Keratinocyte (primary cell): ENCODE results near the gene ZNF77. TPM values are rescaled to one million over a fixed set of nuclear protein-coding genes. Genes with fewer than 3 reads are reported as not detected.

Experiments used
- DNase-seq: peaks from one replicate; pipeline ENCODE4 v3.0.0-alpha.2; 2011; ENCODE audit warnings: low read depth, missing footprints, low spot score
- FAIRE-seq: peaks from 2 replicates; lab custom pipeline; 2011; peaks lifted over from hg19 to GRCh38; lab: Jason Lieb, UNC
- H2AFZ ChIP-seq: 2 replicates; pipeline ENCODE4 v1.6.0; 2012; ENCODE audit warnings: low read length, control low read depth, inconsistent platforms; ENCODE audit not compliant: control insufficient read depth
- H3K27ac ChIP-seq: 2 replicates; pipeline ENCODE4 v1.5.1; 2011; ENCODE audit warnings: low read length; ENCODE audit not compliant: control insufficient read depth, insufficient read depth
- H3K27me3 ChIP-seq: 3 replicates; pipeline ENCODE4 v1.6.0; 2011; ENCODE audit warnings: low read length; ENCODE audit not compliant: control insufficient read depth, insufficient read depth; ENCODE audit errors: extremely low read depth
- H3K36me3 ChIP-seq, 2 experiments: 2 replicates in 1 of 2; 3 replicates in 1 of 2; pipeline ENCODE4 v1.5.1; 2011; ENCODE audit warnings: low read length in 2 of 2, mild to moderate bottlenecking in 1 of 2; ENCODE audit not compliant: control insufficient read depth in 2 of 2, insufficient read depth in 2 of 2; ENCODE audit errors: extremely low read depth in 1 of 2
- H3K4me1 ChIP-seq: 3 replicates; pipeline ENCODE4 v1.5.1; 2011; ENCODE audit warnings: low read length; ENCODE audit not compliant: control insufficient read depth, insufficient read depth; ENCODE audit errors: extremely low read depth
- H3K4me2 ChIP-seq: 3 replicates; pipeline ENCODE4 v1.6.0; 2011; ENCODE audit warnings: low read depth, low read length; ENCODE audit not compliant: control insufficient read depth, insufficient read depth; ENCODE audit errors: extremely low read depth
- H3K4me3 ChIP-seq, 3 experiments: fragments of 200-600 bp in 1 of 3; sonication (generic) in 1 of 3; 2 replicates in 2 of 3; 3 replicates in 1 of 3; pipeline ENCODE4 v1.5.1; 2011 to 2016; ENCODE audit warnings: low read length in 3 of 3, mild to moderate bottlenecking in 3 of 3, control low read depth in 2 of 3, inconsistent platforms in 1 of 3, low read depth in 1 of 3, mixed read lengths in 1 of 3, mixed run types in 1 of 3, moderate library complexity in 1 of 3; ENCODE audit not compliant: control insufficient read depth in 2 of 3, insufficient read depth in 2 of 3; ENCODE audit errors: extremely low read depth in 1 of 3
- H3K79me2 ChIP-seq: 2 replicates; pipeline ENCODE4 v1.6.0; 2012; ENCODE audit warnings: low read length; ENCODE audit not compliant: control insufficient read depth, insufficient read depth
- H3K9ac ChIP-seq: 3 replicates; pipeline ENCODE4 v1.6.0; 2011; ENCODE audit warnings: low read length; ENCODE audit not compliant: control insufficient read depth, insufficient read depth; ENCODE audit errors: extremely low read depth
- H3K9me1 ChIP-seq: 3 replicates; pipeline ENCODE4 v1.6.0; 2011; ENCODE audit warnings: low read length; ENCODE audit not compliant: control insufficient read depth, insufficient read depth; ENCODE audit errors: extremely low read depth
- H3K9me3 ChIP-seq: 2 replicates; pipeline ENCODE4 v1.5.1; 2012; ENCODE audit warnings: low read depth, low read length; ENCODE audit not compliant: control insufficient read depth
- H4K20me1 ChIP-seq: 3 replicates; pipeline ENCODE4 v1.6.0; 2011; ENCODE audit warnings: low read length; ENCODE audit not compliant: control insufficient read depth, insufficient read depth; ENCODE audit errors: extremely low read depth
- EZH2 ChIP-seq: IDR thresholded peaks from one replicate; pipeline ENCODE4 v1.6.1; 2012; ENCODE audit warnings: inconsistent platforms, mild to moderate bottlenecking, low read length, moderate library complexity
- dilution Hi-C: fragments of 300-500 bp; cut with MboI; formaldehyde crosslinking; loops from one replicate; pipeline ENCODE4 v1.7.0; 2020; ENCODE audit warnings: low sequenced_read_pairs; ENCODE audit not compliant: extremely low pct_ligation_motif_present
- polyA minus RNA-seq, 3 experiments: library from RNA; depleted of rRNA, polyadenylated mRNA; stranded (reverse); fragments of >200 nt; gene quantifications; 1 replicate in 1 of 3; 2 replicates in 1 of 3; 3 replicates in 1 of 3; pipeline ENCODE4 v1.2.3, GENCODE V29; 2011
- polyA plus RNA-seq, 5 experiments: library from polyadenylated mRNA; depleted of rRNA in 3 of 5; stranded (reverse) in 3 of 5; stranded (forward) in 1 of 5; unstranded in 1 of 5; fragments of >200 nt; gene quantifications; 1 replicate in 1 of 5; 2 replicates in 3 of 5; 3 replicates in 1 of 5; pipeline versions ENCODE4 v1.2.1 to v1.2.3, GENCODE V29; 2011 to 2012; ENCODE audit warnings: missing spikeins in 2 of 5, low read depth in 1 of 5, low replicate concordance in 1 of 5
- TF ChIP-seq, protein P1 (sequence below), 3 experiments: IDR thresholded peaks in 1 of 3; conservative IDR thresholded peaks in 1 of 3; optimal IDR thresholded peaks in 1 of 3; 2 replicates in 2 of 3; 3 replicates in 1 of 3; pipeline versions ENCODE3 to v1.5.1; 2011; ENCODE audit warnings: low read length in 3 of 3, mild to moderate bottlenecking in 3 of 3, moderate library complexity in 2 of 3, control low read depth in 1 of 3, inconsistent platforms in 1 of 3; ENCODE audit not compliant: insufficient read depth in 2 of 3; ENCODE audit errors: extremely low read depth in 1 of 3

Gene ZNF77
- 4.7 to 6.0 TPM (median 5.2 TPM) in 3 replicates for polyA plus RNA-seq
- polyA plus RNA-seq (2011; ENCODE audit: low read depth) = 4.2 TPM
- polyA plus RNA-seq (2011; cell fraction: cytosol; rRNA removed) = 2.6 and 4.2 TPM in 2 replicates
- 9.4 and 10.1 TPM in 2 replicates for polyA plus RNA-seq (2011; cell fraction: nucleus; rRNA removed)
- 2.3 and 4.3 TPM in 2 replicates for polyA plus RNA-seq (2012; ENCODE audit: low replicate concordance)
- polyA minus RNA-seq = 2.6 to 5.5 TPM (median 5.2 TPM) in 3 replicates
- polyA minus RNA-seq (2011; cell fraction: cytosol; rRNA and poly(A)+ RNA removed) = 3.5 TPM
- 2.7 and 5.6 TPM in 2 replicates for polyA minus RNA-seq (2011; cell fraction: nucleus; rRNA and poly(A)+ RNA removed)

DNA sequence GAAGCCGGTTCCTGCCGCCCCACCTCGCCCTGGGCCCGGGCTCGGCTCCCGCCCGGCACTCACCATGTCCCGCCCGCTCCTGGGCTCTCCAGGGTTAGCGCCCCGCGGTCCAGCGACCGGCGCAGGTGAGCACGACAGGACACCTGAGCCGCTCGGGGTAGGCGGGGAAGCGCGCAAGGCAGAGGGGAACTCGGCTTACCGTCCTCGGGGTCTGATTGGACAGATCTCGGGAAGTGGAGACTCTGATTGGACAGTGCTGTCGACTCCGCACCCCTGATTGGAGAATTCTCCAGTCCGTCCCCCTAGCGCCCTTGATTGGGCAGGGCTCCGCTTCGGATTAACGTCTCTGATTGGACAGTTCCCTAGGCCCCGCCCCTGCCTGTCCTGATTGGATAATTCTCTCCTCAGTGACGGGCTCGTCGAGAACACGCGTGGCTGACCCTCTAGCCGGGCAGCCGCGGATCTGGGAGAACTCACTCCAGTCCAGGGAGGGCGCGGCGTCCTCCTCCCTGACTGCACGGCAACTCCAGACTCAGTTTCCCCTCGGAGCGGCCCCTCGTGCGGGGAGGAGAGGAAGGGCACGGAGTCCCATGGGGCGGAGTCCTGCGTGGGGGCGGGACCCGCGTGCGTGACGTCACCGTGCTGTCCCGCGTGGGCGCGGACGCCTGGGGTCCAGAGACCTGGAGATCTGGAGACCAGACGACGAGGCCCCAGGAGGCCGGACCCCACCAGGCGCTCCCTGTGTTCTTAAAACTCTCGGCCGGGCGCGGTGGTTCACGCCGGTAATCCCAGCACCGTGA lies at the start of gene ZNF77:
Gene ZNF77 (minus strand): TSS at position 197 of the 800 bp plus-strand sequence. CDS start 131 bp downstream, at position 66.
- Histone ChIP-seq H2AFZ (peak within 1 kb of the TSS; percentile 78), H3K27me3 (no peaks in the 10 kb centered on the region), H3K9me3 (no peaks in the 10 kb centered on the region), H3K4me1 (peaks cover 8% of the 10 kb centered on the region), H3K27ac (peak within 1 kb of the TSS; percentile 55), H3K4me3 (peak within 1 kb of the TSS; percentile 60 to 88 (median 77)), H3K9me1 (no peaks in the 10 kb centered on the region), H4K20me1 (no peaks in the 10 kb centered on the region), H3K79me2 (peaks cover 25% of the 10 kb centered on the region), H3K9ac (peak within 1 kb of the TSS; percentile 85), H3K4me2 (peak within 1 kb of the TSS; percentile 92), H3K36me3 (peaks cover 0 to 2% of the 10 kb centered on the region in 2 experiments)
- dilution Hi-C loops = no loop called here
- TF ChIP-seq, protein P1, sequence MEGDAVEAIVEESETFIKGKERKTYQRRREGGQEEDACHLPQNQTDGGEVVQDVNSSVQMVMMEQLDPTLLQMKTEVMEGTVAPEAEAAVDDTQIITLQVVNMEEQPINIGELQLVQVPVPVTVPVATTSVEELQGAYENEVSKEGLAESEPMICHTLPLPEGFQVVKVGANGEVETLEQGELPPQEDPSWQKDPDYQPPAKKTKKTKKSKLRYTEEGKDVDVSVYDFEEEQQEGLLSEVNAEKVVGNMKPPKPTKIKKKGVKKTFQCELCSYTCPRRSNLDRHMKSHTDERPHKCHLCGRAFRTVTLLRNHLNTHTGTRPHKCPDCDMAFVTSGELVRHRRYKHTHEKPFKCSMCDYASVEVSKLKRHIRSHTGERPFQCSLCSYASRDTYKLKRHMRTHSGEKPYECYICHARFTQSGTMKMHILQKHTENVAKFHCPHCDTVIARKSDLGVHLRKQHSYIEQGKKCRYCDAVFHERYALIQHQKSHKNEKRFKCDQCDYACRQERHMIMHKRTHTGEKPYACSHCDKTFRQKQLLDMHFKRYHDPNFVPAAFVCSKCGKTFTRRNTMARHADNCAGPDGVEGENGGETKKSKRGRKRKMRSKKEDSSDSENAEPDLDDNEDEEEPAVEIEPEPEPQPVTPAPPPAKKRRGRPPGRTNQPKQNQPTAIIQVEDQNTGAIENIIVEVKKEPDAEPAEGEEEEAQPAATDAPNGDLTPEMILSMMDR (optimal IDR thresholded peaks at IDR 0.05 in 1 of 3, IDR thresholded peaks at IDR 0.05 in 1 of 3, conservative IDR thresholded peaks at IDR 0.05 in 1 of 3; ENCODE audit: extremely low read depth in 1 of 3, insufficient read depth in 2 of 3, low read length in 3 of 3) = peak in 1 of 3 experiments; percentile 3
- no peak for TF ChIP-seq EZH2
- peak; percentile 96 for FAIRE-seq
- DNase-seq = peak; percentile 98

DNA sequence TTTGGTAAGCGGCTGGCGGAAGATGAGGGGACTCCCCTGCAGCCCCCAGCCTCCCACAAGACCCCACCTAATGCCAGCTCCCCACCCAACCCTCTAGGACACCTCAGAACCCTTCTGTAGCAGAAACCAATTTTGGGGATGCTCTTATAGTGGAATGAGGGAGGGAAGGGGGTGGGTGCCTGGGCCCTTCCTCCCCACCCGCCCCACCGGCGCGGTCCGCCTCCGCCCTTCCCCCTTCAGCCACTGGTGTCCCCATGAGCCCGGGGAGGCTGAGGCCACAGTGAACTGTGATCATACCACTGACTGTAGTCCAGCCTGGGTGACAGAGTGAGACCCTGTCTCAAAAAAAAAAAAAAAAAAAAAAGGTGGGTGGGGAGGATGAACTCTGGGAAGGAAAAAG lies 48.8 kb upstream of the ZNF77 start:
- no peak for DNase-seq
- no peaks in the 10 kb centered on the region for H4K20me1 ChIP-seq
- H3K9me1 ChIP-seq = no peaks in the 10 kb centered on the region
- dilution Hi-C loops = no loop called here
- H3K36me3 ChIP-seq = no peaks in the 10 kb centered on the region
- H3K79me2 ChIP-seq = no peaks in the 10 kb centered on the region
- H2AFZ ChIP-seq = no peak overlapping the region
- H3K9me3 ChIP-seq = no peaks in the 10 kb centered on the region
- H3K27me3 ChIP-seq = no peaks in the 10 kb centered on the region
- no peak overlapping the region for H3K9ac ChIP-seq
- TF ChIP-seq, protein P1 (optimal IDR thresholded peaks at IDR 0.05 in 1 of 3, IDR thresholded peaks at IDR 0.05 in 1 of 3, conservative IDR thresholded peaks at IDR 0.05 in 1 of 3; ENCODE audit: extremely low read depth in 1 of 3, insufficient read depth in 2 of 3, low read length in 3 of 3) = no peak
- no peak for TF ChIP-seq EZH2
- H3K4me3 ChIP-seq = no peak overlapping the region
- no peaks in the 10 kb centered on the region for H3K4me1 ChIP-seq
- no peak overlapping the region for H3K4me2 ChIP-seq
- H3K27ac ChIP-seq = no peak overlapping the region
- no peak for FAIRE-seq
